ENCODE results near the gene ABCC5.

GRCh38 chr3:183875411-183875810 is 142.3 kb downstream of the ABCC5 start:
- TF ChIP-seq SIN3A (IDR thresholded peaks at IDR 0.05; ENCODE audit: borderline replicate concordance, insufficient read depth, low read length) (no peak), POLR2AphosphoS5 (IDR thresholded peaks at IDR 0.05; ENCODE audit: low read depth, low read length) (no peak)

Measured in PFSK-1 (cell line).